ENCODE results near the gene TSPAN9.

DNA sequence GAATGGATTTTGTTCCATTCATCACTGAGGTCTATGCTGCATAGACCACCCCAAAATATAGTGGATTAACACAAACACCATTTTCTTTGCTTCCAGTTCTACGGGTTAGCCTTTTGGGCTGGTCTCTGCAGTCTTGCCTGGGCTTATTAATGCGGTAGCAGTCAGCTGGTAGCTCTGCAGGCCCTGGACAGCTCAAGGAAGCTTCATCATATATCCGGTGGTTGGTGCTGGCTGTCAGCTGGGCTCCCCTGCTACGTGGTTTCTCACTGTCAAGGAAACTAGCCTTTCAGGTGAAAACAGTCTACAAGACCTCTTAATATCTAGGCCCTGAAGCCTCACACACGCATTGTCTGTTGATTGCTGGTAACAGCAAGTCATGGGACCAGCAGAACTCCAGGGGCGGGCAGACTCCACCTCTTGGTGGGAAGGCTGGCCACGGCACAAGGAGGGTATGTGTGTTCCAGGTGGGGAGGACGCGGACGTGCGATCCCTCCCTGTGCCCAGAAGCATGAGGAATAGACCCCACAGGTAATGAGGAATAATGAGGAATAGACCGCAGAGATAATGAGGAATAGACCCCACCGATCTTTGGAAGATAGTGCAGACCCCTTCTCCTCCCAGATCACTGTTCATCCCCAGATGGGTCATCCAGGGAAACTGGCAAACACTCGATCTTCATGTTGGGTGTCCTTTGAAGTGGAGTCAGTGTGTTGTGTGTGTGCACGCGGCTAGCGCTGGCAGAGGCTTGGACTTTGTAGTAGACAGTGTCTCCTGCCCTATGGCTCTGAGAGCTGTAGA lies 13.3 kb downstream of the TSPAN9 start:
- TF ChIP-seq CTCF (IDR thresholded peaks at IDR 0.05; ENCODE audit: low read depth, low read length, poor library complexity, severe bottlenecking) (no peak), EZH2phosphoT487 (IDR thresholded peaks at IDR 0.05; ENCODE audit: borderline replicate concordance, low read length) (no peak)

Measured in DOHH2 (cell line).